Superior temporal gyrus (tissue), 1 donor: Measurements from ENCODE around the gene NUP188.
"Not testable (repeated sequence)": the region's sequence is repeated elsewhere in the genome, so short reads cannot be mapped to it uniquely, and the experiment has no call there.

Experiments
- DNase-seq: peaks from one replicate; pipeline ENCODE4 v3.0.0-alpha.2; 2016; ENCODE audit errors: extremely low spot score

NUP188 gene

DNA sequence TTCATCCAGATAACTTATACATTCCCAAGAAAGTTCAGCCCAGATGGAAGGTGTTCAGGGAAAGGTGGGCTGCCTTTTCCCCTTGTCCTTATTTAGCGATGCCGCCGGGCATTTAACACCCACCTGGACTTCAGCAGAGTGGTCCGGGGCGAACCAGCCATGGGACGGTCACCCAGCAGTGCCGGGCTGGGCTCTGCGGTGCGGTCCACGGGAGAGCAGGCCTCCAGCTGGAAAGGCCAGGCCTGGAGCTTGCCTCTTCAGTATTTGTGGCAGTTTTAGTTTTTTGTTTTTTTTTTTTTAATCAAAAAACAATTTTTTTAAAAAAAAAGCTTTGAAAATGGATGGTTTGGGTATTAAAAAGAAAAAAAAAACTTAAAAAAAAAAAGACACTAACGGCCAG, 30.8 kb upstream of the NUP188 start:
- no peak for DNase-seq

- peak; percentile 64 for DNase-seq
Observed at GRCh38 chr9:128917151-128917849, 30.2 kb upstream of the NUP188 start.

DNA sequence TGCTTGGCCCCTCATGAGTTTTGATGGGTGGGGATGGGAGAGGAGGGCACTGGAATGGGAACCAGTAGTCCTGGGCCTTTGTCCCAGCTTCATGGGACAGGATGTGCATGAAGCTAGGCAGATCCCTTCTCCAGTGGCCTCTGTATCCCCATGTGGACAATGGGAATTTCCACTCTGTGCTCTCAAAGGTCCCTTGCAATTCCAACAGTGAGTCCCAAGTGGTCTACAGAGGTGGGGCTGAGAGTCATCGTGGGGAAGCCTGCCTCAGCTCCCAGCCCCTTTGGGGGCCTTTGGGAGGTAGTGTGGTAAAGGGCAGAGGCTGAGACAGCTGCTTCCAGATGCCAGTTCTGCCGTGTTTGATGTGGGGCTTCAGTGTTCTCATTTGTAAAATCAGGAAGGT, 28.6 kb upstream of the NUP188 start:
- DNase-seq, result no peak

GRCh38 chr9:128919402-128920089, 28.0 kb upstream of the NUP188 start:
- DNase-seq, result no peak

DNA sequence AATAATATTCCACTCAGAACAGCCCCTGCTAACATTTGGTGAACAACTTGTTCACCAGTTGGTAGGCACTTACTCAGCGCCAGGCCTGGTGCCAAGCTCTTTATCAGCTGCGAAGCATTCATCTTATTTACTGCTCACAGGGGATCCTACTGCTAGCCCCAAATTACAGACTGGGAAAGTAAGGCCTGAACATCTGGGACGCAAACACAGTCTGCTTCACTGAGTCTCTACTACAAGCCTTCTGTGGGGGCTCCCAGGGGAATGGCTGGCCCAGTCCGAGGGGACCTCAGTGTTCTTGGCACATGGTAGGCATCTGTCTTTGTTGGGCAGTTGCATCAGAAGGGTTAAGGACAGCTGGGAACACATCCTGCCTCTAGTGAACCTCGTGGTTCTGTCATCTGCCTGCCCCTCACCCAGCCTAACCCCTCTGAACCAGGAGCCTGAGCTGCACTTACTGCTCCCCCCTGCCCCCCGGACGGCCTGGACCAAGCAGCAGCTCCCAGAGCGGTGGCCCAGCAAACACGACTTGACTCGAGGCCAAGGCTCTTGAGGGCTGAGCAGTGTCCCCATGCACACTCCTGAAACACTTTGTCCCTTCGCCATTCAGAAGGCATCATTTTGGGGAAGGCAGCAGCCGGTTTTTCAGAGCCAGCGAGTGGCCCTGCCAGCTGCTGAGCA, 27.0 kb upstream of the NUP188 start, which contains the start of gene PHYHD1:
PHYHD1 (plus strand) TSS at position 602 of the 678 bp plus-strand sequence. CDS start 1,342 bp downstream, outside the sequence.
- peak; percentile 70 for DNase-seq

- no peak for DNase-seq
Observed at GRCh38 chr9:128921881-128922763, 25.4 kb upstream of the NUP188 start.

GRCh38 chr9:128923493-128923883, 24.0 kb upstream of the NUP188 start:
- DNase-seq, result no peak

GRCh38 chr9:128927731-128928411, 19.6 kb upstream of the NUP188 start:
- peak; percentile 77 for DNase-seq

DNA sequence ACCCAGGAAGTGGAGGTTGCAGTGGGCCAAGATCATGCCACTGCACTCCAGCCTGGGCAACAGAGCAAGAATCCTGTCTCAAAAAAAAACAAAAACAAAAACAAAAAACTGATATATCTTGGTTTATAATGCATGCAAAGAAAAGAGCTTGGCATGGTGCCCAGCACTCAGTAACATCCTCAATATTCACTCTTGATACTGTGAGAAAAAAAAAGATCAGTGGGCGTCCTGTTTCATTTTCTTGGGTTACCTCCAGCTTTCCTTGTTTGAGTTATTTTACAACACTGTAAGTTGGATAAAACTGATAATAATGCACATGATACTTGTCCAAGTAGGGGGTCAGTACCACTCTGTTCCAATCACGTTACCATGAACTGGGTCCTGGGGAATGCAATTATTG, 18.9 kb upstream of the NUP188 start:
- DNase-seq, result no peak

DNA sequence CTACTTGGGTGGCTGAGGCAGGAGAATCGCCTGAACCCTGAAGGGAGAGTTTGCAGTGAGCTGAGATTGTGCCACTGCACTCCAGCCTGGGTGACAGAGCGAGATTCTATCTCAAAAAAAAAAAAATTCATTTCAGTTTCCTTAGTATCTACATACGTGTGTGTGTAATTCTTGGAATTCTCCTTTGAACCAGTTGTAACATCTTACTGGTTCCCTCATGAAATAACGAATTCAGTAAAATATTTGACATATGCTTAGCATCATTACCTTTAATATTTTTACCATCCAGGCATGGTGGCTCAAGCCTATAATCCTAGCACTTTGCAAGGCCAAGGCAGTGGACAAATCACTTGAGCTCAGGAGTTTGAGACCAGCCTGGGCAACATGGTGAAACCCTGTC, 17.9 kb upstream of the NUP188 start:
- DNase-seq, result no peak

GRCh38 chr9:128933731-128934130, 13.8 kb upstream of the NUP188 start:
- DNase-seq, result no peak

GRCh38 chr9:128936171-128936865, 11.2 kb upstream of the NUP188 start:
- no peak for DNase-seq

- DNase-seq, result no peak
Observed at GRCh38 chr9:128937310-128938165, 10.0 kb upstream of the NUP188 start.

- DNase-seq, result no peak
Observed at GRCh38 chr9:128940271-128940921, 7.1 kb upstream of the NUP188 start.

- no peak for DNase-seq
Observed at GRCh38 chr9:128940946-128941755, 6.3 kb upstream of the NUP188 start.

DNA sequence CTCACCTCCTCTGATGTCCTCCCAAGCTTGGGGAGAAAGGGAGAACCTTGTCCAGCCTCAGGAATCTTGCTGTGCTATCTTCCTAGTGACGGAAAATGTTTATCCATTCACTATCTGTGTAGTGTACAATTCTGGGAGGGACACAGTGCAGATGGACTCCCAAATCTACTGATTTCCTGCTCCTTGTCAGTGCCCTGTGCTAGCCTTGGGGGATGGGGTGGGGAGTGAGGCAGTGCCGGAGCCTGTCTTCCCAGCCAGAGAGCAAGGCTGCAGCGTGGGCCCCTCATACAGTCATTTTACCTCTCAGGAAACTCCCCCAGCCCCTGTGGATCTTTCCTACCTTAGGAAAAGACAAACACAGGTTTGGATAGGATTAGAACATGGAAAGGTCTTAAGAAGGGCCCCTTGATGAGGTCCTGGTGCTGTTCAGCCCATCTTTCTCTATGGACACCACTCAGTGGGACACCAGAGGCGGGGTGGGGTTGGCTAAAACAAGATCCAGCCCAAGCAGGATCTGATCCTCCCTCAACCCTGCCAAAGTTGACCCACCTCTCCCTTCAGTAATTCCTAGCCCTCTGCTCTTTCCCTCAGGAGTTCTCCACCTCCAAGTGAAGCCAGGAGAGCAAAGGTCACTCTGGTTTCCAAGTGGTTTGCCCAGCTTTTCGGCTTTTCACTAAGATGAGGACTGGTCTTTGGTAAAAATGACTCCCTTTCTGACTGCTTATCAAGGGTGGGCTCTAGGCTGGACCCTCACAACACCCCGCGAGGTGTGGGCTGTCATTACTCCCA, 3.5 kb upstream of the NUP188 start:
- DNase-seq, result no peak

DNA sequence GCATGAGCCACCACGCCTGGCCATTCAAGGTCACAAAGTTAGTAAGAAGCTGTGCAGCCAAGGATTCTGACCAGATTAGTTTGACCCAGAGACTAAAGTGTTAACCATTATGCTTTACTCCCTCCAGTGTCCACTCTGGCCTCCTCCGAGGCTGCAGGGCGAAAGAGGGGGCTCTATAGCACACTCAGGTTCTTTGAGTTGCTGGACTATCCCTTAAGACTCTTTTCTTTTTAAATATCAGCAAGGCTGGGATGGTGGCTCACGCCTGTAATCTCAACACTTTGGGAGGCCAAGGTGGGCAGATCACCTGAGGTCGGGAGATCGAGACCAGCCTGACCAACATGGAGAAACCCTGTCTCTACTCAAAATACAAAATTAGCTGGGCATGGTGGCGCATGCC, 2.5 kb upstream of the NUP188 start:
- DNase-seq, result not testable (repeated sequence)
